Fibroblast of villous mesenchyme (primary cell): ENCODE data around the gene SPATA12. TPM values are rescaled to one million over a fixed set of nuclear protein-coding genes. Genes with fewer than 3 reads are reported as not detected.

Experiments used
- DNase-seq: peaks from one replicate; pipeline ENCODE4 v3.0.0-alpha.2; 2010; ENCODE audit warnings: low read depth
- H3K4me3 ChIP-seq: 2 replicates; pipeline ENCODE4 v1.5.1; 2011; ENCODE audit warnings: low read depth, mild to moderate bottlenecking, low read length
- total RNA-seq: library from RNA; depleted of rRNA; stranded (reverse); fragments of >200 nt; gene quantifications from 2 replicates; pipeline ENCODE4 v1.2.3, GENCODE V29; 2012
- TF ChIP-seq, protein P1 (sequence below): IDR thresholded peaks from 2 replicates; pipeline ENCODE4 v1.5.1; 2012; ENCODE audit warnings: low read depth, mild to moderate bottlenecking, low read length; ENCODE audit not compliant: insufficient read depth

The SPATA12 gene, protein sequence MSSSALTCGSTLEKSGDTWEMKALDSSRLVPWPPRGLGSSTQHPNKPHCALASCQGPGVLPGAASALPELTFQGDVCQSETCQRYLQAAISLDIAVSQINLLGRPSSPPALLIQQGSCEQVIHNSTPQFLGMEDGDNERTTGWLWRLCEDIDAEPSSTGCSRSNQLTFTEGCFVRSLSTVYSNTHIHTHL
- not detected in 2 replicates for total RNA-seq

DNA sequence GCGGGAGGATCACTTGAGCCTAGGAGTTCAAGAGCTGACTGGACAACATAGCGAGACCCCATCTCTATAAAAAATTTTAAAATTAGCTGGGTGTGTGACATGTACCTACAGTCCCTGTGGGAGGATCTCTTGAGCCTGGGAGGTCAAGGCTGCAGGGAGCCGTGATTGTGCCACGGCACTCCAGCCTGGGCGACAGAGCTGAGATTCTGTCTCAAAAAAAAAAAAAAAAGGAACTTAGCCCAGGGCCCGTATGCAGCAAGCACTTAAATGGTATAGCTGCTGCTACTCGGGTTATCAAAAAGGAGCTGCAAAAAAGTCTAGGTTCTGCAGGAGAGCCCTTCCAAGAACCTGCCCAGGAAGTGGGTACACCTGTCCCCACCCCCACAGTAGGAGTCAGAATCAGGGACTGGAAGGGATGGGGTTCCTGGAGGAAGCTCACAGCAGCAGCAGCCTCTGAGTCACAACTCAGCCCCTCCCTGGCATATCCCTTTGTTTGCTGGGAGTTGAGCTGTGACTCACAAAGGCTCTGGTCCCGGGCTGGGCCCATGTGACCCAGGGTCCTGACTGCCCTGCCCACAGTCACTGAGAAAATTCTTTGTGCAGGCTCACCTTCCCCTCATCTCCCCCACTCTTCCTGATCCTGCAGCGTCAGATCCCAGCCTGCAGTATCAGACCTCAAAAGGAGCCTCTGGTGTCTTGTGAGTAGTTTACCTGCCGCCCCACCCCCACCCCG lies at the start of gene SPATA12:
SPATA12 (plus strand) TSS at position 576 of the 733 bp plus-strand sequence. CDS start 13,031 bp downstream, outside the sequence.
- no peak within 1 kb of the TSS for H3K4me3 ChIP-seq
- peak; percentile 71 for DNase-seq
- TF ChIP-seq, protein P1, sequence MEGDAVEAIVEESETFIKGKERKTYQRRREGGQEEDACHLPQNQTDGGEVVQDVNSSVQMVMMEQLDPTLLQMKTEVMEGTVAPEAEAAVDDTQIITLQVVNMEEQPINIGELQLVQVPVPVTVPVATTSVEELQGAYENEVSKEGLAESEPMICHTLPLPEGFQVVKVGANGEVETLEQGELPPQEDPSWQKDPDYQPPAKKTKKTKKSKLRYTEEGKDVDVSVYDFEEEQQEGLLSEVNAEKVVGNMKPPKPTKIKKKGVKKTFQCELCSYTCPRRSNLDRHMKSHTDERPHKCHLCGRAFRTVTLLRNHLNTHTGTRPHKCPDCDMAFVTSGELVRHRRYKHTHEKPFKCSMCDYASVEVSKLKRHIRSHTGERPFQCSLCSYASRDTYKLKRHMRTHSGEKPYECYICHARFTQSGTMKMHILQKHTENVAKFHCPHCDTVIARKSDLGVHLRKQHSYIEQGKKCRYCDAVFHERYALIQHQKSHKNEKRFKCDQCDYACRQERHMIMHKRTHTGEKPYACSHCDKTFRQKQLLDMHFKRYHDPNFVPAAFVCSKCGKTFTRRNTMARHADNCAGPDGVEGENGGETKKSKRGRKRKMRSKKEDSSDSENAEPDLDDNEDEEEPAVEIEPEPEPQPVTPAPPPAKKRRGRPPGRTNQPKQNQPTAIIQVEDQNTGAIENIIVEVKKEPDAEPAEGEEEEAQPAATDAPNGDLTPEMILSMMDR = no peak

DNA sequence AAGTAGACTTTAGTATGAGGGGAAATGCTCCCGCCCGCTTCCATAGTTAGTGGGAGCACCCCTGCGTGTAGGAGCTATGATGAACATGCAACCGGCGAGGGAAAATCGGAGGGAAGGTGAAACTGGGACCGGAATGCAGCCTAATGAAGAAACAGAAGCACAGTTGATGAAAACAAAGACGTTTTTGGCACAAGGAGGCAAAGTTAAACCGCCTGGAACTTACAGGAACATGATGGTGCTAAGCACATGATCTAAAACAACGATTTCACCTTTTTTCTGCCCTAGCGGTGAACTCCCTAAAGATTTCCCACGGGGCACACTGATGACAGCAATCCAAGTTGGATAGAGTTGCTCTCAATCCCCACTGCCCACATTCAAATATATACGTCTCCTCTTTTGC lies 49.4 kb upstream of the SPATA12 start:
- TF ChIP-seq, protein P1 = no peak
- DNase-seq = peak; percentile 36
- H3K4me3 ChIP-seq = no peak overlapping the region

DNA sequence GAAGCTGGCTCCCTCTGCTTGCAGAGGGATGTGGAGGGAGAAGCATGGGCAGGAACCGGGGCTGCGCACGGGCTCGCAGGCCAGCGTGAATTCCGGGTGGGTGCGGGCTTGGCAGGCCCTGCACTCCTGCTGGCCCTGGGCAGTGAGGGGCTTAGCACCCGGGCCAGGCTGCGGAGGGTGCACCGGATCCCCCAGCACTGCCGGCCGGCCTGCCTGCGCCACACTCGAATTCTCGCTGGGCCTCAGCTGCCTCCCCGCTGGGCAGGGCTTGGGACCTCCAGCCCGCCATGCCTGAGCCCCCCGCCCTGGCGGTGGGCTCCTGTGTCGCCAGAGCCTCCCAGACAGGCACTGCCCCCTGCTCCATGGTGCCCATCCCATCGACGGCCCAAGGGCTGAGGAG lies 47.6 kb upstream of the SPATA12 start:
- DNase-seq = no peak
- no peak overlapping the region for H3K4me3 ChIP-seq
- TF ChIP-seq, protein P1 = no peak

DNA sequence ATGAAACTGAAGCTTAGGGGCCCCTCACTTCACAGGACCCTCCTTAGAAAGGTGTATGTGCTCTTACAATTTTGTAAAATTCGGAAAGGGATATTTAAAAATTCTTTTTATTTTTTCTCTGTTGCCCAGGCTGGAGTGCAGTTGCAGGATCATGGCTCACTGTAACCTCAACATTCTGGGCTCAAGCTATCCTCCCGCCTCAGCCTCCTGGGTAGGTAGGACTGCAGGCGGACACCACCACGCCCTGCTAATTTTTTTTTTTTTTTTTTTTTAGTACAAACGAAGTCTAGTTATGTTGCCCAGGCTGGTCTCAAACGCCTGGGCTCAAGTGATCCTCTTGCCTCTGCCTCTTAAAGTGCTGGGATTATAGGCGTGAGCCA lies 45.1 kb upstream of the SPATA12 start:
- no peak overlapping the region for H3K4me3 ChIP-seq
- TF ChIP-seq, protein P1 = no peak
- no peak for DNase-seq

DNA sequence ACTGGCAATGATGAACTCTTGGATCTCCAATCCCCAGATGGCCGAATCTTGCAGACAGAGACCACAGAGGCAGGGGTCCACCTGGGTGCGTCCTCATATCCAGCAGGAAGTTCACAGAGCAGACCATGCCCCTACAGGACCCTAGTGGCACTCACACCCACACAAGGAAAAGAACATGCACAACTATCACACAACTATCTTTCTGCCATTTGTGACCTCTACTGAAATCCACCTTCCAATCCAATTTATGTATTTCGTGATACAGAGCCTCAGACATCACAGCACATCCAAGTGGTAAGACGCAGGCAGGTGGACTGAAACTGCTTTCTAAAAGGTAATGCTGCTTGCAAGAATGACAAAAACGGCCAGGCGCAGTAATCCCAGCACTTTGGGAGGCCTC lies 44.6 kb upstream of the SPATA12 start:
- TF ChIP-seq, protein P1 = no peak
- H3K4me3 ChIP-seq = no peak overlapping the region
- DNase-seq = no peak

DNA sequence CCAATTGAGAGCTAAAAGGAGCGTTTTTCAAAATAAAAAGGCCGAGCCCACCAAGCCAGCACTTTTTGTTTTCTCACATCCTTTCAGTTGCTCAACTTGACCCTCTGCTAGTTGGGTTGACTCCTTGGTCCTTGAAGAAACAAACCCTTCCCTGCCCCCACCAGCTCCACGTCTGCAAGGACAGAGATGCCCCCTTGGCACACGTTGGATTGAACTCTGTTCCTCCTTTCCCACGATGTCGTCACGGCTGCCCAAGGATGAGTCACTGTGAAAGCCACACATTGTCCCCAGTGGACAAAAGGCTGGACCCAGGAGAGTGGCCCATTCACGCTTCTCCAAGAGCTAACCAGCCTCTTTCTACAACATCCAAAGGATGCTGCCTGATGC lies 43.0 kb upstream of the SPATA12 start:
- TF ChIP-seq, protein P1 = no peak
- DNase-seq = no peak
- no peak overlapping the region for H3K4me3 ChIP-seq

DNA sequence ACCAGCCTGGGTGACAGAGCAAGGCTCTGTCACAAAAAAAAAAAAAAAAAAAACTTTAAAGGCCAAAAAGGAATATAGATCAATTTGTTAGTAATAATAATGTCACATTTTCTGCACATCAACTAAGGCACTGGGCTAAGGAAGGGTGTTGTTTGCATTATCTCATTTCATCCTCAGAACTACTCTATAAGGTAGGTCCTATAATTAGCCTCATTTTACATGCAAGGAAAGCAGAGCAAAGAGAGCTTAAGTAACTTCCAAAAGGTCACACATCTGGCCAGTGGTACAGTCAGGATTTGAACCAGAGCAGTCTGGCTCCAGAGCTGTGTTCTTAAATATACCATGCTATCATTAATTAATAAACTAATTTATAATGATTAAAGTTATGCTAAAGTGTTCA lies 42.2 kb upstream of the SPATA12 start:
- no peak for DNase-seq
- H3K4me3 ChIP-seq = no peak overlapping the region
- TF ChIP-seq, protein P1 = no peak
